ENCODE results near the gene ARGLU1.

The ARGLU1 gene

DNA sequence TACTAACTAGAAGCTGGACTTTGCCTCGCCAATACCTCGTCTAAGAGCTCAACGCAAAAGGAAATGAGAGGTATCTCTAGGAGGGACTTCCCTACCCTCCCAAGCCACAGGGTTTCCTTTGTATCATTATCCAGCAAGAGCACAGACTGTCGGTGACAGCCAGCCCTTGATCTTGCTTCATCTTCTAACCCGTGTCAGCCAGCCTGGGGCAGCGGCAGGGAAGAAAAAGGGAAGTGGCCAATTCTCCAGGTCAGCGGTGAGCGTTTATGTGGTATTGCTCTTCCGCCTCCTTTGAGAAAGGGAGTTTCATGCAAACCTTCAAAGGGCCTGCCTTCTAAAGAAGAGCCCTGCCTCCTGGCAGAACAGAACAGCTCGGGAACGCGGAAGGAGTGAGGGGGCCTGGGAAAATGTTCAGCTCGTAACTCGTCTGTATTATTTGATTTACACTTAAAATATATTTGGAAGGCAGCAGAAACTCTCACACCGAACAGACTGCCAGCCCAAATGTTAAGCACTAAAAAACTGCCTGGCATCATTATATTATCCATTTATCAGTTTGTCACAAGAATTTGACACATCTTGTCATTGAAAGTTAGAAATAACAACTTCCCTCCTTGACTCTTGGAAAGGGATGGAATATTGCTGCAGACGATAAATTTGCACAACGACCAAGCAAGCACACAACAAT is 74.3 kb downstream of the ARGLU1 start:
- Histone ChIP-seq H3K4me3 (ENCODE audit: insufficient read depth, low read depth, low read length) (no peak overlapping the region), H3K27ac (ENCODE audit: insufficient read depth, low read depth, low read length, poor library complexity, severe bottlenecking) (no peak overlapping the region), H3K27me3 (ENCODE audit: control insufficient read depth, insufficient read depth, low read length, poor library complexity, severe bottlenecking) (no peaks in the 10 kb centered on the region), H3K36me3 (ENCODE audit: control insufficient read depth, insufficient read depth, low read length) (peaks cover 49% of the 10 kb centered on the region), H3K9me3 (ENCODE audit: control insufficient read depth, low read length) (no peaks in the 10 kb centered on the region), H3K4me1 (ENCODE audit: control insufficient read depth, insufficient read depth, low read length) (peaks cover 2% of the 10 kb centered on the region)
- WGBS, 2 experiments = 90 to 96% methylated on average over 15 to 17 of the region's 17 CpGs

DNA sequence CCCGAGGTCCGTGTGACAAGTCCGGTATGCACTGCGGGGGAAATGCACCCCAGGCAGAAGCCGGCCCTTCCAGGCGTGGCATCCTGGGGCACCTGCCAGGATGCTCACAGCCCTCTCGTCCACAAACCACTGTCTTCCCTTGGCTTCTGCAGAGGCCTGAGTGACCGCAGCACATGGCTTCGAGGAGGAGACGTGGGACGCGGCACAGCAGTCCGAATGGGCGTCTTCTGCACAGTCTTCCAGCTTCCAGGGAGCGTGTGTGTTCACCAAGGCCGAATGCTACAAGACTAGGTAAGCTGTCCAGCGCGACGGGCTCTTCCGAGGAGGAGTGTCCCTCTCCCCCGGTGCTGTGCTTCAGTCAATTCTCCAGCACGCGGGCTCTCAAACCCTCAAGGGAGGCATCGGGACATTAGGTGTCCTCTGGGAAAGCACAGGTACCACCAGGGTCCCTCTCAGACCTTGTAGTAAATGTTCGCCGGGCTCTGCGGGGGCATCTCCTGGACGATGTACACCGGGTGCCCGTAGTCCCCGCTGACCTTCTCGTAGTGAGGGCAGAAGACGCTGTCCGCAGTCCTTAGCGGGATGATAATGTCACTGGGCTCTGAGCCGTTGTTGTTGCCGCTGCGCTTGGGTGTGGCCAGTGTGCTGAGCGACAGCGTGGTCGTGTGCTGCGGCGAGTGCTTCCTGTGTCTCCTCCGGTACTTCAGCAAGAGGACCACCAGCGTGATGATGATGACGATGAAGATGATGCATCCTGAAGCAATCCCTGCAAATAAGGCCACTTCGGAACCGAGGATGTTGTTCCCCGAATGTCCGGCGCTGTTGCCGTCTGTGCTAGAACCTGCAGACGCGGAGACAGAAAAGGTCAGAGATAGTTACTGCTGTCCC is 75.1 kb downstream of the ARGLU1 start:
- 96 to 97% methylated on average over 54 of the region's 54 CpGs for WGBS, 2 experiments
- H3K36me3 ChIP-seq (ENCODE audit: control insufficient read depth, insufficient read depth, low read length) = peaks cover 49% of the 10 kb centered on the region

DNA sequence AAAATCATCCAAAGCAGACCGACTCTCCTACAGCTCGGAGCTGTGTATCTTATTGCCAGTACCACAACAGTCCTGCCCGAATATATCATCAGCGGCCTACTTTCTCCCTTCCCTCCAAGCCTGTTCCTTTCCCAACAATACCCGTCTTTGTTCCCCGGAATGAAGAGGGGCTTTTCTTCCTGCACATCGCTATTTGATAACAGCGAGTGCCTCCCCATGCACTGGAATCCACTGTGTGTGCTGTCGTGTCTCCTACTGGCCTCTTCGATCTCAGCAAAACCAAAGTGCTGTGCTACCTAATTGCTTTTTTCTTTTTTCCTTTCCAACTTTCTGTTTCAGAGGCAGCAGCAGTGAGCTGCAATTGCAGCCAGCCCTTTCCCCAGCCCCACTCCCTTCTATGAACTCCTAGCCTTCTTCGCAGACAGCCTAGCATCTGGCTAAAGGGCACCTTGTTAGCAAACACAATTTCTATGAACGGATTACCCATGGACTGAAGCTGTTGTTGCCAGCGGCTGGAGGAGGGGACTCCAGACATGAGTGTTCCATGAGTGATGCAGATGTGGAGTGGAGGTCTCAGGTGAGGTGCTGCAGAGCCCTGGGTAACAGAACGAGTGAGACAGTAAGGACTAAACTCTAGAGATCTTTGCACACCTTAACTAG is 75.9 kb downstream of the ARGLU1 start:
- Histone ChIP-seq H3K4me1 (ENCODE audit: control insufficient read depth, insufficient read depth, low read length) (no peaks in the 10 kb centered on the region), H3K27ac (ENCODE audit: insufficient read depth, low read depth, low read length, poor library complexity, severe bottlenecking) (no peak overlapping the region), H3K36me3 (ENCODE audit: control insufficient read depth, insufficient read depth, low read length) (peaks cover 49% of the 10 kb centered on the region), H3K27me3 (ENCODE audit: control insufficient read depth, insufficient read depth, low read length, poor library complexity, severe bottlenecking) (no peaks in the 10 kb centered on the region), H3K9me3 (ENCODE audit: control insufficient read depth, low read length) (no peaks in the 10 kb centered on the region), H3K4me3 (ENCODE audit: insufficient read depth, low read depth, low read length) (no peak overlapping the region)
- WGBS, 2 experiments = 92 to 94% methylated on average over 14 of the region's 14 CpGs

More for the DNA sequence above, 75.1 kb downstream of the ARGLU1 start:
- no peaks in the 10 kb centered on the region for H3K27me3 ChIP-seq (ENCODE audit: control insufficient read depth, insufficient read depth, low read length, poor library complexity, severe bottlenecking)
- H3K27ac ChIP-seq (ENCODE audit: insufficient read depth, low read depth, low read length, poor library complexity, severe bottlenecking) = no peak overlapping the region
- no peak overlapping the region for H3K4me3 ChIP-seq (ENCODE audit: insufficient read depth, low read depth, low read length)
- H3K4me1 ChIP-seq (ENCODE audit: control insufficient read depth, insufficient read depth, low read length) = no peaks in the 10 kb centered on the region
- no peaks in the 10 kb centered on the region for H3K9me3 ChIP-seq (ENCODE audit: control insufficient read depth, low read length)
